HUES64 (cell line): ENCODE results near the gene PLS1.
"Not testable (repeated sequence)": the region's sequence is repeated elsewhere in the genome, so short reads cannot be mapped to it uniquely, and the experiment has no call there.

ENCODE experiments used
- H3K27ac ChIP-seq: 2 replicates; pipeline ENCODE4 v1.7.0; 2013; ENCODE audit warnings: low read depth, low read length, inconsistent platforms
- H3K27me3 ChIP-seq: 2 replicates; pipeline ENCODE4 v1.6.1; 2013; ENCODE audit warnings: mild to moderate bottlenecking, low read length; ENCODE audit not compliant: insufficient read depth
- H3K36me3 ChIP-seq: 2 replicates; pipeline ENCODE4 v1.6.1; 2013; ENCODE audit warnings: mild to moderate bottlenecking, low read length; ENCODE audit not compliant: insufficient read depth
- H3K4me1 ChIP-seq: 2 replicates; pipeline ENCODE4 v1.6.1; 2013; ENCODE audit warnings: mild to moderate bottlenecking, low read length, moderate library complexity; ENCODE audit not compliant: insufficient read depth
- H3K4me3 ChIP-seq: 2 replicates; pipeline ENCODE4 v1.5.1; 2013; ENCODE audit warnings: mild to moderate bottlenecking, low read length, moderate library complexity
- H3K9ac ChIP-seq: 2 replicates; pipeline ENCODE4 v1.6.1; 2013; ENCODE audit warnings: mild to moderate bottlenecking, low read depth, low read length
- H3K9me3 ChIP-seq: 2 replicates; pipeline ENCODE4 v1.6.1; 2013; ENCODE audit warnings: low read depth, low read length; ENCODE audit not compliant: insufficient read depth
- WGBS: fragments of 150-250, 120-280 bp; methylation state at CpG from one replicate; pipeline ENCODE4 v1.1.7; 2013; ENCODE audit warnings: missing lambda C conversion rate; 5-methylcytosine and 5-hydroxymethylcytosine counted together

The PLS1 gene

GRCh38 chr3:142694225-142694624 lies 98.0 kb downstream of the PLS1 start:
- Histone ChIP-seq H3K27ac (no peak overlapping the region), H3K4me3 (no peak overlapping the region), H3K9me3 (no peaks in the 10 kb centered on the region), H3K36me3 (peaks cover 5% of the 10 kb centered on the region; the same call in 1 of the 2 replicates), H3K4me1 (no peaks in the 10 kb centered on the region), H3K27me3 (no peaks in the 10 kb centered on the region), H3K9ac (no peak overlapping the region)
- 83% methylated on average over 1 of the region's 1 CpG for WGBS

DNA sequence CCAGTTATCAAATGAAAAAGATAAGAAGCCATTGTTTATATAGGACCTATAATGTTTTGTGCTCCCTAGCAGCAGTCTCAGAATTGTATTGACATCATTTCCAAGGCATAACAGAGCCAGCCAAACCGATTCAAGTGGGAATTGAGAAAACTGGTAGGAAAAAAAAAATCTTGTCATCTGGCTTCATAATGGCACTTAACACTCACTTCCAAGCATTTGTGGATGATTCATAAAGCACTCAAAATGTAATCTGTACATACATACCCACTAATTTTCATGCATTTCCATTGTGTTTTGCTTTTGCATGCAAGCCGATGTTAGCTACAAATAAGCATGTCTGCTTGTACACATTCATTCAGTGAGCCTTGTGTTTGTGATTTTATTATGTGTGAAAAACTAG lies 109.0 kb downstream of the PLS1 start:
- no peaks in the 10 kb centered on the region for H3K27me3 ChIP-seq
- no peak overlapping the region for H3K27ac ChIP-seq
- no peak overlapping the region for H3K9ac ChIP-seq
- whole genome bisulfite sequencing: 95% methylated on average over 2 of the region's 2 CpGs
- no peaks in the 10 kb centered on the region for H3K4me1 ChIP-seq
- H3K9me3 ChIP-seq: no peaks in the 10 kb centered on the region
- no peaks in the 10 kb centered on the region for H3K36me3 ChIP-seq
- no peak overlapping the region for H3K4me3 ChIP-seq

GRCh38 chr3:142706321-142707127 lies 110.3 kb downstream of the PLS1 start:
- no peaks in the 10 kb centered on the region for H3K9me3 ChIP-seq
- no peak overlapping the region for H3K27ac ChIP-seq
- no peaks in the 10 kb centered on the region for H3K4me1 ChIP-seq
- H3K36me3 ChIP-seq: no peaks in the 10 kb centered on the region
- WGBS: 92% methylated on average over 7 of the region's 7 CpGs
- no peaks in the 10 kb centered on the region for H3K27me3 ChIP-seq
- no peak overlapping the region for H3K4me3 ChIP-seq
- H3K9ac ChIP-seq: no peak overlapping the region

GRCh38 chr3:142709207-142709606 lies 113.0 kb downstream of the PLS1 start:
- Histone ChIP-seq H3K9ac (no peak overlapping the region), H3K4me1 (no peaks in the 10 kb centered on the region), H3K4me3 (no peak overlapping the region), H3K36me3 (peaks cover 3% of the 10 kb centered on the region; the same call in 1 of the 2 replicates), H3K9me3 (no peaks in the 10 kb centered on the region), H3K27ac (no peak overlapping the region), H3K27me3 (no peaks in the 10 kb centered on the region)
- WGBS: 98% methylated on average over 5 of the region's 5 CpGs

- H3K4me1 ChIP-seq, H3K27ac ChIP-seq, H3K9ac ChIP-seq, H3K27me3 ChIP-seq, H3K36me3 ChIP-seq, H3K4me3 ChIP-seq, H3K9me3 ChIP-seq: not testable (repeated sequence)
- WGBS: 94% methylated on average over 3 of the region's 3 CpGs
Observed at GRCh38 chr3:142714882-142715281, 118.7 kb downstream of the PLS1 start.

- WGBS: 95% methylated on average over 3 of the region's 4 CpGs
- H3K4me3 ChIP-seq: no peak overlapping the region
- H3K9me3 ChIP-seq: no peaks in the 10 kb centered on the region
- H3K36me3 ChIP-seq: peaks cover 3% of the 10 kb centered on the region; the same call in 1 of the 2 replicates
- H3K4me1 ChIP-seq: no peaks in the 10 kb centered on the region
- no peaks in the 10 kb centered on the region for H3K27me3 ChIP-seq
- no peak overlapping the region for H3K27ac ChIP-seq
- H3K9ac ChIP-seq: no peak overlapping the region
Observed at GRCh38 chr3:142716102-142716501, 119.9 kb downstream of the PLS1 start.

DNA sequence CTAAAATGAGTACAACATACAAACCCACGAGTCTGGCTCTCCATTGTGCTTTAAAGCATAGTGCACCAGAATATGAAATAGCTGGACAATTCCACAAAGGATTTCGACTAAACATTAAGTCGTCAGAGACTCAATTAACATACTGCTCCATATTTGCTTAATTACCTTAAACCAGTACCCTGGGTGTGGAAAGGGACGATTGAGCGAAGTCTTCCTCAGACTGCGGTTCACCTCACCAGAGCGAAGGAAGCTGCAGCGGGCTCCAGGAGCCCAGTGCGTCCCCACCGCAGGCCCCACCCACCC lies 127.4 kb downstream of the PLS1 start:
- H3K27me3 ChIP-seq: no peaks in the 10 kb centered on the region
- H3K4me1 ChIP-seq: peaks cover 13% of the 10 kb centered on the region; the same call in 1 of the 2 replicates
- H3K36me3 ChIP-seq: no peaks in the 10 kb centered on the region
- 4% methylated on average over 10 of the region's 10 CpGs for WGBS
- peak overlapping the region; percentile 95 for H3K4me3 ChIP-seq
- peak overlapping the region; percentile 59; the same call in 1 of the 2 replicates for H3K9ac ChIP-seq
- H3K27ac ChIP-seq: no peak overlapping the region
- no peaks in the 10 kb centered on the region for H3K9me3 ChIP-seq

DNA sequence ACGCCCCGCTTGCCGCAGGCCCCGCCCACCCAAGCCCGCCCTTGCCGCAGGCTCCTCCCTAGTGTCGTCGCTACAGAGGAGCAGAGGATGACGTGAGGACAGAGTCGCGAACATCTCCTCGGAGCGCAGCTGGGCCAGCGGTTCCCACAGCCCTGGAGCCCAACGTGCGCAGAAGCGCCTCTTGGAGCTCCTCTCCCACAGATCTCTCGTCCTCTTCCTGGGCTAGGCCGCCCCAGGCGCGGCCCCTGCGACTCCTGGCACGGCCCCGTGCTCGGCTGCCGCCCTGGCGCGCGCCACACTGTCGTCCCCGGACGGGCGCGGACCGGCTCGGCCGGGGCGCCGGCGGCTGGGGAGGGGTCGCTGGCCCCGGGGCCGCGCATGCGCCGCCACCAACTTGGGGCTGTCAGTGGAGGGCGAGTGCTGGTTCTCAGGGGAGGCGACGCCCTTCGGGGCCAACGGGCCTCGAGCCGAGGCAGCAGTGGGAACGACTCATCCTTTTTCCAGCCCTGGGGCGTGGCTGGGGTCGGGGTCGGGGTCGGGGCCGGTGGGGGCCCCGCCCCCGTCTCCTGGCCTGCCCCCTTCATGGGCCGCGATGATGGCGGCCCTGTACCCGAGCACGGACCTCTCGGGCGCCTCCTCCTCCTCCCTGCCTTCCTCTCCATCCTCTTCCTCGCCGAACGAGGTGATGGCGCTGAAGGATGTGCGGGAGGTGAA lies 127.9 kb downstream of the PLS1 start, which contains the start of gene TRPC1:
Gene TRPC1, plus strand, starts transcription at position 67 of the 714 bp plus-strand sequence. Its CDS starts 526 bp downstream, at position 593.
- WGBS: under 1% methylated on average over 58 of the region's 73 CpGs
- H3K27ac ChIP-seq: peak within 1 kb of the TSS; percentile 87
- H3K36me3 ChIP-seq: no peaks in the 10 kb centered on the region
- H3K4me1 ChIP-seq: peaks cover 13% of the 10 kb centered on the region; the same call in 1 of the 2 replicates
- H3K9me3 ChIP-seq: no peaks in the 10 kb centered on the region
- peak within 1 kb of the TSS; percentile 95 for H3K4me3 ChIP-seq
- peak within 1 kb of the TSS; percentile 90 for H3K9ac ChIP-seq
- no peaks in the 10 kb centered on the region for H3K27me3 ChIP-seq

DNA sequence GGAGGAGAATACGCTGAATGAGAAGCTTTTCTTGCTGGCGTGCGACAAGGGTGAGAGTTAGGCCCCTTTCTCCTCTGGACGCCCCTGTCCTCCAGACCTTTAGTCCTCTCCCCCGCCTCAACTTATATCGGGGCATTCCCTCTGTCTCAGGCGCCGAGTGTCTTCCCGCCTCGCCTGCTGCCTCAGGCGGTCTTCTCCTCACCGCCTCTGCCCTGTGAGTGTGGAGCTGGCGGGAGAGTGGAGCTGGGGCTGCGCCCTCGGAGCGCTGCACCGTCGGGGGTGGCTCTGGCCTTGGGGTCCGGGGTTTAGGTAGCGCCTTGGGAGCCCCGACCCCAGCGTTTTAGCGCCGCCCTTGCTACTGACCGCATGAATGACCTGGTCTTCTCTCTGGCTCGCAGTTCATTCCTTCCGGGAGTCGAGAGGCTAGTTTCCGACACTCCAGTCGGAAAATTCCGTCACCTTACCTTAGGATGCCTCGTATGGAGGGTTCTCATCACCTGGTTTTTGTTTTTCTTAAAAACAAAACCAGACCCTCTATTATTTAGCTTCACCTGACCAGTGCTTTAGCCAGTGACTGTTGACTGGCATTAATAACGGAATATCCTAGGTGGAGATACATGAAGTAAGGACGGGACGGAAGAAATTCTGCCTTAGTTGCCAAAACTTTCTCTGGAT lies 128.6 kb downstream of the PLS1 start:
- Histone ChIP-seq H3K9ac (peak overlapping the region; percentile 90), H3K4me3 (peak overlapping the region; percentile 95), H3K27me3 (no peaks in the 10 kb centered on the region), H3K4me1 (peaks cover 13% of the 10 kb centered on the region; the same call in 1 of the 2 replicates), H3K27ac (peak overlapping the region; percentile 87), H3K9me3 (no peaks in the 10 kb centered on the region), H3K36me3 (no peaks in the 10 kb centered on the region)
- WGBS: under 1% methylated on average over 34 of the region's 35 CpGs

DNA sequence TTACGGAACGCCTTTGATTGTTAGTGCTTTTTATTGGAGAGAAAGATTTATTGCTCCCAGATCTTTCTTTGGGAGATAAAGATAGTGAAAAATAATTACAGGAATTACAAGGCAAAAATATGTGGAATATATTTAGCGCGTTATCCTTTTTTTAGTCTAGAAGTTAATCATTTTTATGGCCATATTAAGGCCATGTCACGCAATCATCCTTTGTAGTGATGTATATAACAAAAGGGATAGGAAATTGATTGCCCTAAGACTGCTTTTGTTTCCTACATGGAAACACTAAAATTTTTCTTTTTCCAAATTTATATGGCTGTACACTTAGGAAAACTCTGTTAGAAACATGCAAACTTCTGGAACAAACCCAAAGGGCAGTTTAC lies 129.2 kb downstream of the PLS1 start:
- no peaks in the 10 kb centered on the region for H3K9me3 ChIP-seq
- H3K27ac ChIP-seq: peak overlapping the region; percentile 87; the same call in 1 of the 2 replicates
- H3K4me1 ChIP-seq: peaks cover 13% of the 10 kb centered on the region; the same call in 1 of the 2 replicates
- H3K36me3 ChIP-seq: no peaks in the 10 kb centered on the region
- peak overlapping the region; percentile 95 for H3K4me3 ChIP-seq
- 49% methylated on average over 5 of the region's 5 CpGs for WGBS
- H3K9ac ChIP-seq: peak overlapping the region; percentile 90
- H3K27me3 ChIP-seq: no peaks in the 10 kb centered on the region

DNA sequence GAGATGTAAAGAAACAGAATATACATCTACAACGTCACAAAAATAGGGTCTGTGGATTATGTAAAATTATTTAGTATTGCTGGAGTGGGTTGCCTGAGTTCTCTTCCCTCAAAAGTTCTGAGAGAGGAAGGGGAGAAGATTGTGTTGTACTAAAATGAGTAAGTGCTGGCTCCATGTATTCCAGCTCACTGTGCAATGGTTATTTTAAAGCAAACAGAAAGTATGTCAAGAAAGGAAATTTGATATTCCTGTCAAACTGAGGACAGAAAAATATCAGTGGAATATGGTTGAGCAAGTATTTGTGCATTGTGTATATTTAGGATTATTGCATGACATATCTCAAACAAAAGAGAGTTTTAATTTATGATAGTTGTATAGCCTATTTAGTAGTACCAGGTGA lies 129.8 kb downstream of the PLS1 start:
- Histone ChIP-seq H3K4me1 (peaks cover 13% of the 10 kb centered on the region; the same call in 1 of the 2 replicates), H3K4me3 (peak overlapping the region; percentile 95), H3K36me3 (no peaks in the 10 kb centered on the region), H3K9ac (no peak overlapping the region), H3K27me3 (no peaks in the 10 kb centered on the region), H3K27ac (no peak overlapping the region), H3K9me3 (no peaks in the 10 kb centered on the region)
- 29% methylated on average over 1 of the region's 1 CpG for WGBS
